ENCODE data around the gene CHST8.

Gene CHST8

GRCh38 chr19:33819506-33819879, 197.7 kb downstream of the CHST8 start:
- TF ChIP-seq ZNF384 (IDR thresholded peaks at IDR 0.05) (no peak), BHLHE40 (IDR thresholded peaks at IDR 0.05; ENCODE audit: borderline replicate concordance) (no peak), HDGF (IDR thresholded peaks at IDR 0.05; ENCODE audit: borderline replicate concordance) (no peak), ARNT (IDR thresholded peaks at IDR 0.05) (no peak), NFRKB (IDR thresholded peaks at IDR 0.05) (no peak), FOXK2 (IDR thresholded peaks at IDR 0.05) (no peak), ELF4 (IDR thresholded peaks at IDR 0.05) (no peak), FOXA1 (IDR thresholded peaks at IDR 0.05) (no peak), SP1 (IDR thresholded peaks at IDR 0.05) (no peak), SUZ12 (IDR thresholded peaks at IDR 0.05) (no peak), PKNOX1 (IDR thresholded peaks at IDR 0.05) (no peak), LEF1 (IDR thresholded peaks at IDR 0.05; ENCODE audit: borderline replicate concordance) (no peak), FOXM1 (IDR thresholded peaks at IDR 0.05; ENCODE audit: borderline replicate concordance) (no peak), L3MBTL2 (conservative IDR thresholded peaks at IDR 0.05) (no peak), CTBP1 (IDR thresholded peaks at IDR 0.05; ENCODE audit: borderline replicate concordance) (no peak)

GRCh38 chr19:33819880-33820781, 198.4 kb downstream of the CHST8 start:
- ChIA-PET CTCF (interaction anchor here (0.6 kb wide), 1 partner anchor 66 kb away, joined by 3 read pairs; no protein-coding TSS in a partner anchor), POLR2A (interaction anchor here (1.2 kb wide), 1 partner anchor 23 kb away, joined by 5 read pairs; the partner anchor contains the start of gene KCTD15)
- TF ChIP-seq FOXM1 (IDR thresholded peaks at IDR 0.05; ENCODE audit: borderline replicate concordance): no peak
- TF ChIP-seq ZNF384 (IDR thresholded peaks at IDR 0.05): no peak
- TF ChIP-seq LEF1 (IDR thresholded peaks at IDR 0.05; ENCODE audit: borderline replicate concordance): no peak
- no peak for TF ChIP-seq NFRKB (IDR thresholded peaks at IDR 0.05)
- no peak for TF ChIP-seq L3MBTL2 (conservative IDR thresholded peaks at IDR 0.05)
- no peak for TF ChIP-seq ELF4 (IDR thresholded peaks at IDR 0.05)
- no peak for TF ChIP-seq FOXA1 (IDR thresholded peaks at IDR 0.05)
- TF ChIP-seq SUZ12 (IDR thresholded peaks at IDR 0.05): no peak
- no peak for DNase-seq (ENCODE audit: extremely low spot score)

More at GRCh38 chr19:33819506-33819879, 197.7 kb downstream of the CHST8 start:
- no peak for DNase-seq (ENCODE audit: extremely low spot score)
- POLR2A ChIA-PET: interaction anchor here (1.2 kb wide), 1 partner anchor 22 kb away, joined by 5 read pairs; the partner anchor contains the start of gene KCTD15
- CTCF ChIA-PET: interaction anchor here (0.6 kb wide), 1 partner anchor 66 kb away, joined by 3 read pairs; no protein-coding TSS in a partner anchor

- ChIA-PET POLR2A (no interaction called here), CTCF (no interaction called here)
- TF ChIP-seq BHLHE40 (IDR thresholded peaks at IDR 0.05; ENCODE audit: borderline replicate concordance): no peak
- no peak for TF ChIP-seq HDGF (IDR thresholded peaks at IDR 0.05; ENCODE audit: borderline replicate concordance)
- no peak for TF ChIP-seq ZNF384 (IDR thresholded peaks at IDR 0.05)
- TF ChIP-seq PKNOX1 (IDR thresholded peaks at IDR 0.05): no peak
- no peak for TF ChIP-seq FOXM1 (IDR thresholded peaks at IDR 0.05; ENCODE audit: borderline replicate concordance)
- TF ChIP-seq ARNT (IDR thresholded peaks at IDR 0.05): no peak
- no peak for TF ChIP-seq FOXA1 (IDR thresholded peaks at IDR 0.05)
- no peak for TF ChIP-seq SP1 (IDR thresholded peaks at IDR 0.05)
- TF ChIP-seq L3MBTL2 (conservative IDR thresholded peaks at IDR 0.05): no peak
- TF ChIP-seq ELF4 (IDR thresholded peaks at IDR 0.05): no peak
- no peak for TF ChIP-seq SUZ12 (IDR thresholded peaks at IDR 0.05)
- no peak for TF ChIP-seq FOXK2 (IDR thresholded peaks at IDR 0.05)
- no peak for TF ChIP-seq LEF1 (IDR thresholded peaks at IDR 0.05; ENCODE audit: borderline replicate concordance)
- TF ChIP-seq TARDBP (IDR thresholded peaks at IDR 0.05): no peak
- TF ChIP-seq CTBP1 (IDR thresholded peaks at IDR 0.05; ENCODE audit: borderline replicate concordance): no peak
- no peak for TF ChIP-seq NFRKB (IDR thresholded peaks at IDR 0.05)
- no peak for DNase-seq (ENCODE audit: extremely low spot score)
These were observed 200.1 kb downstream of the CHST8 start for GRCh38 chr19:33821871-33822270.
